EL (cell line): Measurements from ENCODE around the gene MRPS7.
A peak's percentile ranks its signal among the peaks of the same experiment; 100 is the strongest.
"Not testable (repeated sequence)": the region's sequence is repeated elsewhere in the genome, so short reads cannot be mapped to it uniquely, and the experiment has no call there.

Source experiments
- DNase-seq: peaks from one replicate; pipeline ENCODE4 v3.0.0-alpha.2; 2016

Gene MRPS7

GRCh38 chr17:75244133-75244866 lies 17.4 kb upstream of the MRPS7 start:
- no peak for DNase-seq

DNA sequence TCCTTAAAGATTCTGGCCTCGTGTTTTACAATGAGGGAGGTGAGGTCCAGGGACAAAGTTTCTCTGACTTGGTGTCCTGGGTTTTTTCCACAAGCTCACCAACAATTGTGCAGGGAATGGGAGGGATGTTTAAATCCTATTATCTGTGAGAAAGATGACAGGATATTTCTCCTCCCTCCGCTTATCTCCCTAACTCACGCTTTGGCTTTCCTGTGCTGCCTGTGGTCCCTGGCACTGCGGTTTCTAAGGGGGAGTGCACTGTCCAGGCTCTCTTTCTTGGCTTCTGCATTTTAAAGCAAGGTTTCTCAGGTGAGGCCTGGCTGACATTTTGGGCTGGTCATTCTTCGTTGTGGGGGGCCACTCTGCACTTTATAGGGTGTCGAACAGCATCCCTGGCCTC lies 16.7 kb upstream of the MRPS7 start:
- no peak for DNase-seq

- DNase-seq = no peak
These were observed 15.3 kb upstream of the MRPS7 start for GRCh38 chr17:75246404-75246803.

GRCh38 chr17:75249564-75249963 lies 12.1 kb upstream of the MRPS7 start:
- no peak for DNase-seq

- DNase-seq = no peak
These were observed 11.6 kb upstream of the MRPS7 start for GRCh38 chr17:75250009-75250471.

DNA sequence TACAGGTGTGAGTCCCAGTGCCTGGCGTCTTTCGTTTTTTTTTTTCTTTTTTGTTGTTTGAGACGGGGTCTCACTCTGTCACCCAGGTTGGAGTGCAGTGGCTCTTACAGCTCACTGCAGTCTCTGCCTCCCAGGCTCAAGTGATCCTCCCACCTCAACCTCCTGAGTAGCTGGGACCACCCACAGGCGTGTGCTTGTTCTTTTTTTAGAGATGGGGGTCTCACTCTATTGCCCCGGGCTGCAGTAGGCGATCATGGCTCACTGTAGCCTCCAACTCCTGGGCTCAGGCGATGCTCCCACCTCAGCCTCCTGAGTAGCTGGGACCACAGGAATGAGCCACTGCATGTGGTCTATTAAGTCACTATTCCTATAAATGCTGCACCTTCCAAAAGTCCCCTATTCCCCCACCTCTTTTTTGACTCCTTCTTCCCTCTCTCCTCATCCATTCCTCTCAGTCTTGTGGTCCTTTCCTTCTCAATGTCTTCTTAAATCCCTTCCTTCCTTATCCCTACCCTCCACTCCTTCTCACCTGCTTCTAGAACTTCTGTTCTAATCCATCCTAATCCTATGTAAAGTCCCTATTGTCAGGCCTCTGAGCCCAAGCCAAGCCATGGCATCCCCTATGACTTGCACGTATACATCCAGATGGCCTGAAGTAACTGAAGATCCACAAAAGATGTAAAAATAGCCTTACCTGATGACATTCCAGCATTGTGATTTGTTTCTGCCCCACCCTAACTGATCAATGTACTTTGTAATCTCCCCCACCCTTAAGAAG lies 9.5 kb upstream of the MRPS7 start:
- no peak for DNase-seq

DNA sequence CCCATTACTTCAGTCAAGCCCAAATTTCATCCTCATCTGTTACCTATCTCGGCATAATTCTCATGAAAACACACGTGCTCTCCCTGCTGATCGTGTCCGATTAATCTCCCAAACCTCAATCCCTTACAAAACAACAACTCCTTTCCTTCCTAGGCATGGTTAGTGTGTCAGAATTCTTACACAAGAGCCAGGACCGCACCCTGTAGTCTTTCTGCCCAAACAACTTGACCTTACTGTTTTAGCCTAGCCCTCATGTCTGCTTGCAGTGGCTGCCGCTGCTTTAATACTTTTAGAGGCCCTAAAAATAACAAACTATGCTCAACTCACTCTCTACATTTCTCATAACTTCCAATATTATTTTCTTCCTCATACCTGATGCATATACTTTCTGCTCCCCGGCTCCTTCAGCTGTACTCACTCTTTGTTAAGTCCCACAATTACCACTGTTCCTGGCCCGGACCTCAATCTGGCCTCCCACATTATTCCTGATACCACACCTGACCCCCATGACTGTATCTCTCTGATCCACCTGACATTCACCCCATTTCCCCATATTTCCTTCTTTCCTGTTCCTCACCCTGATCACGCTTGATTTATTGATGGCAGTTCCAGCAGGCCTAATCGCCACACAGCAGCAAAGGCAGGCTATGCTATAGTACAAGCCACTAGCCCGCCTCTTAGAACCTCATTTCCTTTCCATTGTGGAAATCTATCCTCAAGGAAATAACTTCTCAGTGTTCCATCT lies 5.6 kb upstream of the MRPS7 start:
- not testable (repeated sequence) for DNase-seq

DNA sequence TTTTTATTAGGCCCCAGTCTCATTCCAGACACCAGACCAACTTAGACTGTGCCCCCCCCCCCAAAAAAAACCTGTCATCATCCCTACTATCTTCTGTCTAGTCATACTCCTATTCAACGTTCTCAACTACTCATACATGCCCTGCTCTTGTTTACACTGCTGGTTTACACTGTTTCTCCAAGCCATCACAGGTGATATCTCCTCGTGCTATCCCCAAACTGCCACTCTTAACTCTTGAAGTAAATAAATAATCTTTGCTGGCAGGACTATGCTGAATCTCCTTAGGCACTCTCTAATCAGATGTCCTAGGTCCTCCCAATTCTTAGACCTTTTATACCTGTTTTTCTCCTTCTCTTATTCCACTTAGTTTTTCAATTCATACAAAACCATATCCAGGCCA lies 4.5 kb upstream of the MRPS7 start:
- not testable (repeated sequence) for DNase-seq

DNA sequence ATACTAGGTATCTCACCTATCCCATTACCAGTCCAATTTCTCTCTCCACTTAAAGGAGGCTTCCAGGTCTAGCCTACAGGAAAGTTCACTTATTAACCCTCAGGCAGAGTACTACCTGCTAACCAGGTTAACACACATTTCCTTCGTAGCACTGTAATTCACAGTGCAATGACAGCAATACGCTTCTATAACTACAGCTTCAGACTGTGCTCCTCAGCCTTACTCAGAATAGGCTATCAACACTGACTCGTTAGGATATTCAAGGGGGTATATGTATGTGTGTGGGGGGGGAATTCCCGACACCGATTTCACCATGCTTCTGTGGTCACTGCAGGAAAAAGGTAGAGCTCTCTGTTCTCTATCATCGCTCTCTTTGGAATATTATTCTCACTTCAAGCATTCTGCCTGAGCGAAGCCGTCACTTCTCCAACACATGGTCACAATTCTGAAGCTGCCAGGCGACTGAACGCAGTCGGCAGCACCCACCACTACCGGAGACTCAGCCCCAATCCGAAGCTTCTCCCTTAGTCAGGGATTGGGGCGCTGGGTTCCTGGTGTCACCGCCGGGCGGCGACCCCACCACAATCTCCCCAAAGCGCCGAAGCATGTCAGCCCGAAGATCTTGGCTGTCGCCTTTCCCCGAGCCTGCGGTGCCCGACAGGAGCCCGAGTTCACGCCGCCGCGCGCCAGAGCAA lies 891 bp upstream of the MRPS7 start:
- no peak for DNase-seq

DNA sequence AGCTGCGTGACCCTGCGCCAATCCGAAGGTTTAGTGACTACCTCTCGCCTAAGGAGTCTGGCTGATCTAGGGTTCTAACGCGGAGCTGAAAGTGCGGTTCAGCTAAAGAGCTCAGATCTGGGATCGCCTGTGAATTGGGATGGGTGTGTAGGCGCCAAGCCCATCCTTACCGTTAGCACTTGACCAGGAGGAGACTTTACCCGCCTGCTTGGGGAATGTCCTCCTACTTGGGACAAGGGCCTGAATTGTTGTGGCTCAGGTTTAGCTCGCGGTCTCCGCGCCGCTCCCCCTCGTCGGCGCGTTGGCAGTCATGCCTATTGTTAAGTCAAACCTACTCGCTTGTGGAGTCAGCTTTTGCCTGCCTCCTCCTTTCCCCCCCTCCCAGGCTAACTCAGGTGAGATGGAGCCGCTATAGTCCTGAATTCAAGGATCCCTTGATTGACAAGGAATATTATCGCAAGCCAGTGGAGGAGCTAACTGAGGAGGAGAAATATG lies 480 bp downstream of the MRPS7 start:
- DNase-seq = no peak

DNA sequence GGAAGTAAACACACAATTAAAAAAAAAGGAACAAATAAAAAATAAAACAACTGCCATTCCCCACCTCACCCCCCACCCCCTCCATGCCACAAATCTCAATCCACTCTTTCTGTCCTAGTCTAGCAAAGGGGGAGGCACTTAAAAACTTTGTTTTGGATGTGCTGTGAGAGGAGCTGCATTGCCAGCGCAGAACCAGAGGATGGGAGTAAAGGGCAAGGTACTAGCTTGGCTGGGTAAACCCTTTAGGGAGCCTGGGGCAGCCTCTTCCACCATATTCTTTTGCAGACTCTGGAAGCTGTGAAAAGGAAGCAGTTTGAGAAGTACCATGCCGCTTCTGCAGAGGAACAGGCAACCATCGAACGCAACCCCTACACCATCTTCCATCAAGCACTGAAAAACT lies 1.4 kb downstream of the MRPS7 start:
- no peak for DNase-seq

DNA sequence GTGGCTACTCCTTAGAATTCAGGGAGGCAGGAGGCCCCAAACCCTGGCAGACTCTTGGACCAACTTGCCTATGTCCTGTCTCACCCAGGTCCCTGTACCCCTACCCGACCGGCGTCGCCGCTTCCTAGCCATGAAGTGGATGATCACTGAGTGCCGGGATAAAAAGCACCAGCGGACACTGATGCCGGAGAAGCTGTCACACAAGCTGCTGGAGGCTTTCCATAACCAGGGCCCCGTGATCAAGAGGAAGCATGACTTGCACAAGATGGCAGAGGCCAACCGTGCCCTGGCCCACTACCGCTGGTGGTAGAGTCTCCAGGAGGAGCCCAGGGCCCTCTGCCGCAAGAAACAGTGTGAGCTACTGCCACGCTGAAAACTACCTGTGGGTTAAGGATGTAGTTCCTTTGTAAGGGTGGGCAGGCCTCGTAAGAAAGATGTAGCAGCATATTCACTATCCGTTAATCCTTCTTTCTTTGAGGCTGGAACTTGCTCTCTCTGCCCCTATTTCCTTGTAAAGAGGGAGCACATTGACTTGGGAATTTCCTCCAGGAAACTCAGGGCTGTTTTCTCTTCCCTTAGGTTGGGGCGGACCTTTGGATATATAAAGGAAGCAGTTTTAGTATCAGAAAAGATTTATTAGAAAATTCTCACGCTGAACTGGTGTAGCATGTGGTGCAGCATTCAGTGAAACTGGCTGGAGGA lies 4.1 kb downstream of the MRPS7 start:
- no peak for DNase-seq

DNA sequence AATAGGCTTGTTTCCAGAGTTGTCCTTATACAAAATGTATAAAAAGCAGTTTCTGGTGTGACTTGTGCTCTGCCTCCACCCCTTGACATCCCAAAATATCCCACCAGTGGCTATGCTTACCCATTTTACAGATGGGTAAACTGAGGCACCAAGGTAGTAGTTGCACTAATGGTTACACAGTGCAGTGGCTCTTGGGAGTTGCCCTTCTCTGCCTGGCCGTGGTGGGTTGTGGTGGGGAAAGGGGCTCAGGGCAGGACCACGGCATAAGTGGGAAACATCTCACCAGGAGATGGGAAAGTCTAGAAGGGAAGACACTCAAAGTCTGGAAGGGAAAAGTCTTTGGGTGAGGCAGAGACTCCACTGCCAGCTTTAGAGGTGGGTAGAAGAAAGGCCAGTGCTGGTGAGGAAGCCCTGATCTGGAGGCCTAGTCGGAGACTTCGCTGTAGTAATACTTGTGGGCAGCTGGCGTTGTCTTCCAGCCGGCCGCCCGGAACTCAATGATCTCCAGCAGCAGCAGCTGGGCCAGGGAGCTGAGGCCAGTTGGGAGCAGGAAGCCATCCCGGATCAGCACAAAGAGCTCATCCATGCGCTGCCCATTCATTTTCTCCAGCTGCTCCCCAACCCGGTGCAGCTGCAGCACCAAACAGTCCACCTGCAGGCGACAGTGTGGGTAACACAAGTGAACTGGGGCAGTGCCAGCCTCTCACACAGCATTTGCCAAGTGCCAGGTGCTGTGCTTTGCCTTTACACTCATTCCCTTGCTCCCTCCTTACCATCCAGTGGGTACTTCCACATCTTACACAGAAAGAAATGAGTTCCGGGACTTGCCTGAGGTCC lies 4.9 kb downstream of the MRPS7 start:
- DNase-seq = no peak

DNA sequence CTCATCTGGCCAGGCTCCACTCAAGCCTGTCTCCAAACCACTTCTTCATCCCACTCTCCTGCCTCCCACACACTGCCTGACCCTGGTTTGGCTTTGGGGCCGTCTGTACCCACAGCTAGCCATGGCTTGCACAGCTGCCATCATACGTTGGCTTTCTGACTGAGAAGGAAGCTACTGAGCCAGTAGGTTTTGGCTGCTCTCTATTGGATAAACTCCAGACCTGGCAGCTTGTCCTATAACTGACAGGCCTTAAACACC lies 5.4 kb downstream of the MRPS7 start:
- DNase-seq = no peak

- DNase-seq = no peak
These were observed 5.9 kb downstream of the MRPS7 start for GRCh38 chr17:75267411-75268232.

- DNase-seq = no peak
These were observed 8.2 kb downstream of the MRPS7 start for GRCh38 chr17:75269844-75270217.

DNA sequence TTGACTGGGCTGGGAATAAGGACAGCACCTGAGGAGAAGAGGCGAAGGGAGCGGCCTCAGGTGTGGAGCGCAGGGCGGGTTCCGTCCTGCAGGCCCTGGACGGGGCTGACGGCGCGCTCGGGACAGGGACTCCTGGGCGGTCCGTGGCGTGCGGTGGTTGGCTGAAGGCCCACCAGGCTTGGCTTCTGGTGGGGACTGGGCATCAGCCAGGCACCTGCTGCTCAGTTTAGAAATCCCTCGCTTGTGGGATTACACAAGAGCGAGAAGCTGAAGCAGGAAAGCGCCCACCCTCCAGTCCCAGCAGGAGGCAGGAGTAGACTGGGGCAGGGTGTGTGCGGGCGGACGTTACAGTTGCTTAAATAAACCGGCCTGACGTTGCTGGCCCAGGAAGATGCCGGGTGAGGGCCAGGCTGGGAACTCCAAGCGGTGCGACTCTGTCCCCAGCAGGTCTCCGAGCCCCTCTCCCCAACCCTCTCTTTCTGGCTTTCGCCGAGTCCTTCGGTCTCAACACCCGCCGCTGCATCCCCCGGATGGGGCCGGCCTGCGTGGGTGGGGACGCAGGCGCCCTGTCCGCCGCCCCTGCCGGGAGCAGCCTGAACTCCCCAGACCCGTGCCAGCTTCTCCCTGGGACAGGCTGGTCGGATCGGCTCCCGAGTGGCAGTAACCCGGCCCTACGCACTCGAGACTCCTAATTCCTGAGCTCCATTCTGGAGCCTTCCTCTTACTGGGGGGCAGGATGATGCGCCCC lies 8.7 kb downstream of the MRPS7 start:
- DNase-seq = peak; percentile 81

- no peak for DNase-seq
These were observed 9.2 kb downstream of the MRPS7 start, which contains the start of gene MIF4GD for GRCh38 chr17:75270966-75271232. Gene MIF4GD (minus strand): TSS chr17:75271231. CDS start chr17:75270195, 1,036 bp downstream.

- DNase-seq = peak; percentile 78
These were observed 9.7 kb downstream of the MRPS7 start for GRCh38 chr17:75271233-75271954.
